ENCODE data around the gene ZNF143. TPM values are rescaled to one million over a fixed set of nuclear protein-coding genes. Genes with fewer than 3 reads are reported as not detected.
"Not testable (repeated sequence)": the region's sequence is repeated elsewhere in the genome, so short reads cannot be mapped to it uniquely, and the experiment has no call there.

ZNF143 gene
- total RNA-seq = 10 to 100 TPM; 32.1 to 37.1 TPM

- Mint-ChIP-seq H3K9me3 (no peaks in the 10 kb centered on the region), H3K4me3 (peak within 1 kb of the TSS; percentile 97), H3K27me3 (no peaks in the 10 kb centered on the region), H3K4me1 (ENCODE audit: low read depth in 2 of 2) (peaks cover 21 to 32% of the 10 kb centered on the region in 2 donors), H3K27ac (peak within 1 kb of the TSS; percentile 97 to 99), H3K36me3 (peaks cover 6% of the 10 kb centered on the region)
- ATAC-seq (peak; percentile 95 to 96), DNase-seq (ENCODE audit: low spot score) (peak; percentile 99)
These were observed at the start of gene ZNF143 for GRCh38 chr11:9460322-9461062. TSS of gene ZNF143 (plus strand) at chr11:9461012. CDS start at chr11:9471309, 10,297 bp downstream.

- peak overlapping the region in 1 of 2 donors; percentile 3 for H3K27ac Mint-ChIP-seq
- no peaks in the 10 kb centered on the region for H3K9me3 Mint-ChIP-seq
- DNase-seq (ENCODE audit: low spot score) = no peak
- H3K36me3 Mint-ChIP-seq = peaks cover 21% of the 10 kb centered on the region
- no peaks in the 10 kb centered on the region for H3K27me3 Mint-ChIP-seq
- no peak for ATAC-seq
- H3K4me1 Mint-ChIP-seq (ENCODE audit: low read depth in 2 of 2) = no peaks in the 10 kb centered on the region
- H3K4me3 Mint-ChIP-seq = no peak overlapping the region
These were observed 32.1 kb upstream of the ZNF143 start for GRCh38 chr11:9428706-9429105.

- DNase-seq (ENCODE audit: low spot score) (no peak), ATAC-seq (no peak)
- H3K4me3 Mint-ChIP-seq = no peak overlapping the region
- H3K36me3 Mint-ChIP-seq = peaks cover 32% of the 10 kb centered on the region
- H3K4me1 Mint-ChIP-seq (ENCODE audit: low read depth in 2 of 2) = no peaks in the 10 kb centered on the region
- H3K27me3 Mint-ChIP-seq = no peaks in the 10 kb centered on the region
- no peaks in the 10 kb centered on the region for H3K9me3 Mint-ChIP-seq
- H3K27ac Mint-ChIP-seq = no peak overlapping the region
These were observed 22.2 kb upstream of the ZNF143 start for GRCh38 chr11:9438611-9439010.

- H3K27me3 Mint-ChIP-seq = no peaks in the 10 kb centered on the region
- ATAC-seq (no peak), DNase-seq (ENCODE audit: low spot score) (no peak)
- peaks cover 13% of the 10 kb centered on the region for H3K36me3 Mint-ChIP-seq
- no peak overlapping the region for H3K27ac Mint-ChIP-seq
- H3K9me3 Mint-ChIP-seq = no peaks in the 10 kb centered on the region
- no peaks in the 10 kb centered on the region for H3K4me1 Mint-ChIP-seq (ENCODE audit: low read depth in 2 of 2)
- H3K4me3 Mint-ChIP-seq = no peak overlapping the region
These were observed 14.6 kb upstream of the ZNF143 start for GRCh38 chr11:9446230-9446629.

- Mint-ChIP-seq H3K27me3 (no peaks in the 10 kb centered on the region), H3K27ac (no peak overlapping the region), H3K9me3 (no peaks in the 10 kb centered on the region), H3K4me1 (ENCODE audit: low read depth in 2 of 2) (no peaks in the 10 kb centered on the region), H3K4me3 (no peak overlapping the region), H3K36me3 (peaks cover 12% of the 10 kb centered on the region)
- DNase-seq (ENCODE audit: low spot score) = no peak
- ATAC-seq = no peak
These were observed 12.0 kb upstream of the ZNF143 start for GRCh38 chr11:9448576-9449352.

GRCh38 chr11:9452023-9452422 lies 8.8 kb upstream of the ZNF143 start:
- H3K36me3 Mint-ChIP-seq; H3K9me3 Mint-ChIP-seq; H3K27ac Mint-ChIP-seq; H3K4me3 Mint-ChIP-seq; H3K27me3 Mint-ChIP-seq; ATAC-seq; DNase-seq (ENCODE audit: low spot score); H3K4me1 Mint-ChIP-seq (ENCODE audit: low read depth in 2 of 2): not testable (repeated sequence)

GRCh38 chr11:9455722-9456121 lies 5.1 kb upstream of the ZNF143 start:
- peaks cover 11% of the 10 kb centered on the region for H3K36me3 Mint-ChIP-seq
- H3K9me3 Mint-ChIP-seq = no peaks in the 10 kb centered on the region
- no peak overlapping the region for H3K27ac Mint-ChIP-seq
- peaks cover 4 to 8% of the 10 kb centered on the region in 2 donors for H3K4me1 Mint-ChIP-seq (ENCODE audit: low read depth in 2 of 2)
- no peak overlapping the region for H3K4me3 Mint-ChIP-seq
- no peaks in the 10 kb centered on the region for H3K27me3 Mint-ChIP-seq
- DNase-seq (ENCODE audit: low spot score) = no peak
- ATAC-seq = no peak

GRCh38 chr11:9459667-9460321 lies 1.0 kb upstream of the ZNF143 start:
- H3K36me3 Mint-ChIP-seq = peaks cover 6% of the 10 kb centered on the region

GRCh38 chr11:9461063-9461759 lies 399 bp downstream of the ZNF143 start:
- Mint-ChIP-seq H3K4me1 (ENCODE audit: low read depth in 2 of 2) (peaks cover 21 to 32% of the 10 kb centered on the region in 2 donors), H3K36me3 (peaks cover 6% of the 10 kb centered on the region), H3K27me3 (no peaks in the 10 kb centered on the region), H3K4me3 (peak overlapping the region; percentile 97), H3K9me3 (no peaks in the 10 kb centered on the region), H3K27ac (peak overlapping the region; percentile 97 to 99)
- peak; percentile 73 to 75 for ATAC-seq
- peak; percentile 91 for DNase-seq (ENCODE audit: low spot score)

More at GRCh38 chr11:9459667-9460321, 1.0 kb upstream of the ZNF143 start:
- peak overlapping the region; percentile 97 to 99 for H3K27ac Mint-ChIP-seq
- DNase-seq (ENCODE audit: low spot score) (no peak), ATAC-seq (no peak)
- H3K4me3 Mint-ChIP-seq = peak overlapping the region; percentile 97
- no peaks in the 10 kb centered on the region for H3K27me3 Mint-ChIP-seq
- H3K9me3 Mint-ChIP-seq = no peaks in the 10 kb centered on the region
- peaks cover 21 to 32% of the 10 kb centered on the region in 2 donors for H3K4me1 Mint-ChIP-seq (ENCODE audit: low read depth in 2 of 2)

DNA sequence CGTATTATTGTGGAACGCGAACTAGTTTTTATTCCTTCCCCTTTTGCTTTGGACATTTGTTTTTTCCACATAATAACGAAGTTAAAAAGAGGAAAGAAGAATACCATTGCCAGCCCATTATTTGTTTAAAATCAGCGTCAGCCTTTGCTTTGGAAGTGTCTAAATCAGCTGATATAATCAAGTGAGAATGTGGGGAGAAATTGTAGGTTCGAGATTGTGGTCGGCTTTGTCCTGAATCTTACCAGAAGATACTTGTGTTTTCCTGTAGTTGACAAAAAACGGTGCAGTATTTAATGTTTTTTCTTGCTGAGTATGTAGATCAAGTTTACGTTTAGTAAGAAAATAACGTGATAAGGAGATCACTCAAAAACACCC lies 935 bp downstream of the ZNF143 start:
- peaks cover 21 to 32% of the 10 kb centered on the region in 2 donors for H3K4me1 Mint-ChIP-seq (ENCODE audit: low read depth in 2 of 2)
- H3K36me3 Mint-ChIP-seq = peaks cover 6% of the 10 kb centered on the region
- H3K27ac Mint-ChIP-seq = peak overlapping the region; percentile 97 to 99
- no peak for ATAC-seq
- DNase-seq (ENCODE audit: low spot score) = no peak
- H3K27me3 Mint-ChIP-seq = no peaks in the 10 kb centered on the region
- no peaks in the 10 kb centered on the region for H3K9me3 Mint-ChIP-seq
- H3K4me3 Mint-ChIP-seq = peak overlapping the region; percentile 97

DNA sequence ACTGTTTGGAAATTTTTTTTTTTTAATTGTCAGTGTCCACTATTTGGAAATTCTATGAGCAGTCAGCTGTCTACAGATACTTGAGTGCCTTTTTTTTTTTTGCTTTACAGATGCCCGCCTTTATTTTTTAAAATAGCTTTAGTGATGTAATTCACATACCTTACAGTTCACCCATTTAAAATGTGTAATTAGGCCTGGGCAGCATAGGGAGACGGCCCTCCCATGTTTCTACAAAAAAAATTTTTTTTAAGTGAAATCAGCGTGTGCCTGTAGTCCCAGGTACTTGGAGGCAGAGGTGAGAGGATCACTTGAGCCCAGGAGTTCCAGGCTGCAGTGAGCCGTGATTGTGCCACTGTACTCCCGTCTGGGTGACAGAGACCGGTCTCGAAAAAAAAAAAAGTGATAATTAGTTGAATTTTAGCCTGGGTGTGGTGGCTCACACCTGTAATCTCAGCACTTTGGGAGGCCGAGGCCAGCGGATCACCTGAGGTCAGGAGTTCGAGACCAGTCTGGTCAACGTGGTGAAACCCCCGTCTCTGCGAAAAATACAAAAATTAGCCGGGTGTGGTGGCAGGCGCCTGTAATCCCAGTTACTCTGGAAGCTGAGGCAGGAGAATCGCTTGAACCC lies 1.5 kb downstream of the ZNF143 start:
- peak overlapping the region; percentile 97 to 99 for H3K27ac Mint-ChIP-seq
- H3K4me1 Mint-ChIP-seq (ENCODE audit: low read depth in 2 of 2) = peaks cover 23 to 32% of the 10 kb centered on the region in 2 donors
- H3K27me3 Mint-ChIP-seq = no peaks in the 10 kb centered on the region
- ATAC-seq (no peak), DNase-seq (ENCODE audit: low spot score) (no peak)
- peak overlapping the region; percentile 97 for H3K4me3 Mint-ChIP-seq
- no peaks in the 10 kb centered on the region for H3K9me3 Mint-ChIP-seq
- peaks cover 6% of the 10 kb centered on the region for H3K36me3 Mint-ChIP-seq

- Mint-ChIP-seq H3K4me1 (ENCODE audit: low read depth in 2 of 2) (peaks cover 26 to 35% of the 10 kb centered on the region in 2 donors), H3K36me3 (peaks cover 6% of the 10 kb centered on the region), H3K27me3 (no peaks in the 10 kb centered on the region), H3K27ac (peak overlapping the region; percentile 97 to 99), H3K4me3 (peak overlapping the region; percentile 97), H3K9me3 (no peaks in the 10 kb centered on the region)
- ATAC-seq = no peak
- DNase-seq (ENCODE audit: low spot score) = no peak
These were observed 2.2 kb downstream of the ZNF143 start for GRCh38 chr11:9462806-9463537.
